Measurements from ENCODE around the gene SMAP1.
"Not testable (repeated sequence)": the region's sequence is repeated elsewhere in the genome, so short reads cannot be mapped to it uniquely, and the experiment has no call there.

The SMAP1 gene

GRCh38 chr6:70725817-70726415 is 58.2 kb downstream of the SMAP1 start:
- H3K4me3 ChIP-seq (ENCODE audit: control insufficient read depth, low read depth, low read length) = no peak overlapping the region
- TF ChIP-seq CTCF (IDR thresholded peaks at IDR 0.05; ENCODE audit: control insufficient read depth, insufficient read depth, low read depth, low read length, missing control alignments) = no peak
- DNase-seq (ENCODE audit: low read depth) = no peak

GRCh38 chr6:70734381-70734780 is 66.7 kb downstream of the SMAP1 start:
- no peak for TF ChIP-seq CTCF (IDR thresholded peaks at IDR 0.05; ENCODE audit: control insufficient read depth, insufficient read depth, low read depth, low read length, missing control alignments)
- no peak overlapping the region for H3K4me3 ChIP-seq (ENCODE audit: control insufficient read depth, low read depth, low read length)
- no peak for DNase-seq (ENCODE audit: low read depth)

- no peak for DNase-seq (ENCODE audit: low read depth)
- H3K4me3 ChIP-seq (ENCODE audit: control insufficient read depth, low read depth, low read length) = no peak overlapping the region
- no peak for TF ChIP-seq CTCF (IDR thresholded peaks at IDR 0.05; ENCODE audit: control insufficient read depth, insufficient read depth, low read depth, low read length, missing control alignments)
Observed at GRCh38 chr6:70734979-70735378, 67.3 kb downstream of the SMAP1 start.

GRCh38 chr6:70735513-70735912 is 67.8 kb downstream of the SMAP1 start:
- no peak overlapping the region for H3K4me3 ChIP-seq (ENCODE audit: control insufficient read depth, low read depth, low read length)
- no peak for TF ChIP-seq CTCF (IDR thresholded peaks at IDR 0.05; ENCODE audit: control insufficient read depth, insufficient read depth, low read depth, low read length, missing control alignments)

GRCh38 chr6:70738028-70738427 is 70.3 kb downstream of the SMAP1 start:
- DNase-seq (ENCODE audit: low read depth) = no peak
- no peak overlapping the region for H3K4me3 ChIP-seq (ENCODE audit: control insufficient read depth, low read depth, low read length)
- no peak for TF ChIP-seq CTCF (IDR thresholded peaks at IDR 0.05; ENCODE audit: control insufficient read depth, insufficient read depth, low read depth, low read length, missing control alignments)

More at GRCh38 chr6:70735513-70735912, 67.8 kb downstream of the SMAP1 start:
- no peak for DNase-seq (ENCODE audit: low read depth)

- no peak overlapping the region for H3K4me3 ChIP-seq (ENCODE audit: control insufficient read depth, low read depth, low read length)
- no peak for TF ChIP-seq CTCF (IDR thresholded peaks at IDR 0.05; ENCODE audit: control insufficient read depth, insufficient read depth, low read depth, low read length, missing control alignments)
- no peak for DNase-seq (ENCODE audit: low read depth)
Observed at GRCh38 chr6:70739534-70739933, 71.9 kb downstream of the SMAP1 start.

- H3K4me3 ChIP-seq (ENCODE audit: control insufficient read depth, low read depth, low read length); DNase-seq (ENCODE audit: low read depth): not testable (repeated sequence)
Observed at GRCh38 chr6:70740746-70741145, 73.1 kb downstream of the SMAP1 start.

- not testable (repeated sequence) for DNase-seq (ENCODE audit: low read depth); H3K4me3 ChIP-seq (ENCODE audit: control insufficient read depth, low read depth, low read length)
Observed at GRCh38 chr6:70742462-70742861, 74.8 kb downstream of the SMAP1 start.

Data from AG09309 (cell line).